Stimulated activated CD4-positive, alpha-beta T cell treated with anti-CD3 and anti-CD28 coated beads, Interleukin-1b, Interleukin-23, amount 100 ng/mL, for 1 hour (primary cell): ENCODE measurements around the gene INSIG2.

Experiments
- DNase-seq, 2 donors: peaks; one replicate each; pipeline ENCODE4 v3.0.0-alpha.2; 2020; ENCODE audit warnings: low read depth in 2 of 2

The INSIG2 gene

GRCh38 chr2:118088051-118089024, at the start of gene INSIG2:
TSS of gene INSIG2 (plus strand) at chr2:118088471. CDS start at chr2:118096557, 8,086 bp downstream.
- peak; percentile 50 to 67 for DNase-seq

GRCh38 chr2:118040891-118041290, 47.4 kb upstream of the INSIG2 start:
- no peak for DNase-seq

GRCh38 chr2:118044103-118044716, 44.1 kb upstream of the INSIG2 start:
- no peak for DNase-seq

- DNase-seq, result no peak
Measured at GRCh38 chr2:118044854-118045253, 43.4 kb upstream of the INSIG2 start.

GRCh38 chr2:118045286-118045685, 43.0 kb upstream of the INSIG2 start:
- DNase-seq, result no peak

GRCh38 chr2:118046634-118047210, 41.5 kb upstream of the INSIG2 start:
- DNase-seq, result no peak

GRCh38 chr2:118047380-118047826, 40.9 kb upstream of the INSIG2 start:
- DNase-seq, result no peak

- no peak for DNase-seq
Measured at GRCh38 chr2:118048401-118048800, 39.9 kb upstream of the INSIG2 start.

GRCh38 chr2:118049140-118049815, 39.0 kb upstream of the INSIG2 start:
- no peak for DNase-seq

- DNase-seq, result no peak
Measured at GRCh38 chr2:118049816-118050140, 38.5 kb upstream of the INSIG2 start.

GRCh38 chr2:118050386-118050785, 37.9 kb upstream of the INSIG2 start:
- no peak for DNase-seq

- DNase-seq, result no peak
Measured at GRCh38 chr2:118050974-118051373, 37.3 kb upstream of the INSIG2 start.

- DNase-seq, result no peak
Measured at GRCh38 chr2:118051826-118052358, 36.4 kb upstream of the INSIG2 start.

- no peak for DNase-seq
Measured at GRCh38 chr2:118052474-118052873, 35.8 kb upstream of the INSIG2 start.

- DNase-seq, result no peak
Measured at GRCh38 chr2:118053681-118054080, 34.6 kb upstream of the INSIG2 start.

GRCh38 chr2:118054213-118055008, 33.9 kb upstream of the INSIG2 start:
- no peak for DNase-seq

- no peak for DNase-seq
Measured at GRCh38 chr2:118055512-118056164, 32.6 kb upstream of the INSIG2 start.

- DNase-seq, result no peak
Measured at GRCh38 chr2:118056165-118056534, 32.1 kb upstream of the INSIG2 start.

GRCh38 chr2:118056801-118057200, 31.5 kb upstream of the INSIG2 start:
- no peak for DNase-seq

GRCh38 chr2:118058951-118059350, 29.3 kb upstream of the INSIG2 start:
- no peak for DNase-seq
